AG20443 (cell line): ENCODE results near the gene PRSS8.
"Not testable (repeated sequence)": the region's sequence is repeated elsewhere in the genome, so short reads cannot be mapped to it uniquely, and the experiment has no call there.

Source experiments
- DNase-seq: peaks from one replicate; pipeline ENCODE4 v3.0.0; 2012; ENCODE audit warnings: low spot score, mixed read lengths

The PRSS8 gene

DNA sequence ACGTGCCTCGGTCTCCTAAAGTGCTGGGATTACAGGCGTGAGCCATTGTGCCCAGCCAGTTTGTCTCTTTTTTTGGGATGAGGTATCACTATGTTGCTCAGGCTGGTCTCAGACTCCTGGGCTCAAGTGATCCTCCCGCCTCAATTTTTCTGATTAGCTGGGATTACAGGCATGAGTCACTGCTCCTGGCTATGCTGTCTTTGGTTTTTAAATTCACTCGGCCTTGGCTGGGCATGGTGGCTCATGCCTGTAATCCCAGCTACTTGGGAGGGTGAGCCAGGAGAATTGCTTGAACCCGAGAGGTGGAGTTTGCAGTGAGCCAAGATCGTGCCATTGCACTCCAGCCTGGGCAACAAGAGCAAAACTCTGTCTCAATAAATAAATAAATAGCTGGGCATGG lies 8.9 kb upstream of the PRSS8 start:
- DNase-seq: not testable (repeated sequence)

DNA sequence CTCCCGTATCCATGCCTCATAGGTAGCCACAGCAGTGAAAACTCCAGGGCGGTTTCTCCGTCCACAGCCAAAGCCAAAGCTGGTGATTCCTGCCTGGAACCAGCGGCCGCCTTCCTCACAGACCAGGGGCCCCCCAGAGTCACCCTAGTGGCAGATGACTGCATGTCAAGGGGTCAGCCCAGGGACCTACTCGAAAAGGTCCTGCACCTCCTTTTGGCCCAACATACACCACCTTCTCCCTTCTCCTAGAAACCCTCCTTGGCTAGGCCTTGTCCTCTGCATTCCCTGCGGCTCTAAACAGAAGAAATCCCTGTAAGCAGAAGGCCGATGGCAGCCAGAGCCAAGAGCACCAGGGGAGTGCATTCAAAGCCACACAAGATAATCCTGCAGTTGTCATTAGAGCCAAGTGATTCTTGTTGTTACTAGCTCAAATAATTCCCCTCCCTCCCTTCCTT lies 8.2 kb upstream of the PRSS8 start:
- no peak for DNase-seq

DNA sequence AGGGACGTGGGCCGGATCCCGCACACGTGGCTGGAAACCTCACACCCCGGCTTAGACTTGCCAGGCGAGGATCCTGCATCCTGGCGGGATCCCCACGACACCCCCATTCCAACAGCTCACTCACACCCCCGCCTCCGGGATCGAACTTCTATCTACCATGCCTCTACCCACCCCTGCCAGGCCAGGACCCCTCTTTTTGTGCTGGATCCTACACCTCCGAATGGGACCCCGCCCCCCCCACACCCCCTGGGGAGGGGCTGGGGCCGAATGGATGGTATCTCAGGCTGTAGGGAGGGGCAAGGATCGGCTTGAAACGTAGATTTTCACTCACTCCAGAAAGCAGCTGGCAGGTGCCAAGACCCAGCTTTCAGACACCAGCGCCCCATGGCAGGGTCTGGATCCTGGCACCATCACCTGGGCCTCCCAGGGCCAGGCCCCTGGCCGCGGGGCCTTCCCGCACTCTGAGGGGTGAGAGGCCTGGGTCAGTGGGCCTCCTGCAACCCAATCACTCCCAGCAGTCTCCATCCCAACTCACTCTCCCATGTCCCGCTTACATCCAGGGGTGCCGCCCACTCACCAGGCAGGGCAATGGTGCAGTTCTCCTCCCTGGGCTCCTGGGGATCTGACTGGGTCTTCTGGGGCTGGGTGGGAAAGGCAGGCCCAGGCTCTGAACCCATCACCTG lies 7.6 kb upstream of the PRSS8 start:
- no peak for DNase-seq

DNA sequence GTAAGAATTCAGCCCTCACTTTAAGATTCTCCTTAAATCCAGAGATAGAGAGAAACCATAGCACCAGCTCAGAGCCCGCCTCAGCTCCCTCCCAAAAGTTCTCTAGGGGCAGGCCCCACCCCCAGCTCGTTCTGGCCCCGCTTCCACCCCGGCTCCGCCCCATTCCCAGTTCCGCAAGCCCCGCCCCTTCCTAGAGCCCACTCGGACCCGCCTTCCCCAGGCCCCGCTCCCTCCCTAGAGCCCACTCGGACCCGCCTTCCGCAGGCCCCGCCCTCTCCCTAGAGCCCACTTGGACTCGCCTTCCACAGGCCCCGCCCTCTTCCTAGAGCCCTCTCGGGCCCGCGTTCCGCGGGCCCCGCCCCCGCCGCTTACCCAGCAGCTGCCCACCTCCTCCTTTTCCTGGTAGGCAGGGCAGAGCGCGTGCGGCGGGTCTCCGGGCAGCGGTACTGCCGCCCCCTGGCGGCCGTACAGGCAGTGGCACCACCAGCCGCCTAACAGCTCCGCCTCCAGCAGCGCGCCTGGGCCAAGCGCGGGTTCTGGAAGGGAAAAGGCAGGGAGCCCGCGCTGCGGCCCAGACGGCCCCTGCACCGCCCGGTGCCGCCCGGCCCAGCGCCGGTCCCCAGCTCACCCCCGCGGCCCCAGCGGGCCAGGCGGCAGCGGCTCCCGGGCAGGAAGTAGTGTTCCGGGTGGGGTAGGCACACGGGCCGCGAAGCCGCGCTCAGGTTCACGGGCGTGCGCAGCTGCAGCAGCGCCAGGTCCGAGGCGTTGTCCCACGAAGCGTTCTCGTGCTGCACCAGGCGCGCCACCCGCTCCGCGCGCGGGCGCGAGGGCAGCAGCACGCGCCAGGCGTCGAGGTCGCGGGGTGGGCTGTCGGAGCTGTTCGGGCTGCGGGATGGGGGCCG lies 6.8 kb upstream of the PRSS8 start:
- peak; percentile 100 for DNase-seq

DNA sequence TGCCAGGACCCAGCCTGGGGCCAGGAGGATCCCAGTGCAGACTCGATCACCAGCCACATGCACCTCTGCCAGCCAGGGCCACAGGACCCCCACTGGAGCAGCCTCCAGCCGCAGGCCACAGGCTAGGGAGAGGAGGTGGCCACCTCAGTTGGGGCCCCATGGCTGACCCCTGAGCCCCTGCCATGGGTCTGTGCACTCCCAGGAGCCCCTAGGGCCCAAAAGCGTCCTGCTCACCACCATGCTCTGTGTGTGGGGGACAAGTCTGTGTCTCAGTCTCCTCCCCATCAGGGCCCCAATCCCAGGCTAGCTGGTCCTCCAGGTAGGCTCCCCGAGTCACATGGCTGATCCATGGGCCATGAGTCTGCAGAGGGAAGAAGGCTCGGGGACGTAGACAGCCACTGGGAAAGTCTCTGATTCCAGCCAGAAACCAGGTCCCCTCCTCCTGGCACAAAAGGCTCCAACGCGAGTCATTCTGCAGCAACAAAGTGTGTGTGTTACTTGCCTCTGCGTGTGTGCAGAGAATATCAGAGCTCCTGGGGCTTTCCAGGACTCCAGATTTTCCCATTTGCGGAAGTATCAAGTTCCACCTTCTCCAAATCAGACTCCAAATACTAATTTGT lies 6.1 kb upstream of the PRSS8 start:
- peak; percentile 65 for DNase-seq

DNA sequence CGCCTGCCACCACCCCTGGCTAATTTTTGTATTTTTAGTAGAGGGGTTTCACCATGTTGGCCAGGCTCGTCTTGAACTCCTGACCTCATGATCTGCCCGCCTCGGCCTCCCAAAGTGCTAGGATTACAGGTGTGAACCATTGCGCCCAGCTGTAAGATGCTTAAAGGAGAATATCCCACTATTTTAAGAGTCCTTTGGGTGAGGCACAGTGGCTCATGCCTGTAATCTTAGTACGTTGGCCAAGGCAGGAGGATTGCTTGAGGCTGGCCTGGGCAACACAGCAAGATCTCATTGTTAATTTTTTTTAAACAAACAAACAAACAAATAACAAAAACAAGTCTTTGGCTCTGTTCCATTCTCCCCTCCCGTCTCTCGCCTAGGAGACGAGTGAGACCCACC lies 5.5 kb upstream of the PRSS8 start:
- not testable (repeated sequence) for DNase-seq

DNA sequence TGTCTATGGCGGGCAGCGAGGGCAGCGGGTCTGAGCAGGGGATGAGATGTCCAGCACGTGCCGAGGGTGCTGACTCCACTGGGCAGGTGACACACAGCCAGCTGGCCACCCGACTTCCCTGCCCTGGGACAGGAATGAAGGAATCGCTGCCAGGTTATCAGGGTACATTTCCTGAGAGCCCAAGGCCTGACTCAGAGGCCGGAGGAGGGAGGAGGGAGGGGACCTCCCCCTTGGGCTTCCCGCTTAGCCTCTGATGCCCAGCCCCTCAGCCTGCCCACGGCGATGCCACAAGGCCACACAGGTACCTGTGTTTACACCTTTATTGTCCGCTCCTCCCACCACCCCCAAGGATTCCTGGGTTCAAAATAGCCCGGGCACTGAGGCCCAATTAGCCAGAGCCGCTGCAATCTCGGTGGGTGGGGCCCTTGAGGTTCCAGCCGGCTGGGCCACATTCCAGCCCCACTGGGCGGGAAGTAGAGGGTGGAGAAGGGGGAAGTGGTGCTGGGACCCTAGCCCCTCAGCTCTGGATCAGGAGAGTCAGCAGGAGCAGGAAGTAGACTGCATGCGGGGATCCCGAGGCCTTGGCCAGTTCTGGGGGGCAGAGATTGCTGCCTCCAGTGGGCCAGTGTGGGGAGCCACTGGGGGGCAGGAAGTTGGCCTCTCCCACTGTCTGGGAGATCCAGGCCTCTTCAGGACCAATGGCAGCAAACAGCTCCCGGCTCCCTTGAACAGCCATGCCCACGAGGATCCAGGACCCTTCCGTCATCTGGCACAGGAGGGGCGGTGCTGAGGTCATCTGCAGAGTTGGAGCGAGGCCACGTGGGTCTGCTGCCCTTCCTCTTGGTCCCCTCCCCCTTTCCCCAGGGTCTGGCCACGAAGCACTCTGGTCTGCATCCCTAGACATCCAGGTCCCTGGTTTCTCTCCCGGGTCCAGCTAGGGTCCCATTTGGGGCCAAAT lies 3.4 kb upstream of the PRSS8 start:
- peak; percentile 66 for DNase-seq

DNA sequence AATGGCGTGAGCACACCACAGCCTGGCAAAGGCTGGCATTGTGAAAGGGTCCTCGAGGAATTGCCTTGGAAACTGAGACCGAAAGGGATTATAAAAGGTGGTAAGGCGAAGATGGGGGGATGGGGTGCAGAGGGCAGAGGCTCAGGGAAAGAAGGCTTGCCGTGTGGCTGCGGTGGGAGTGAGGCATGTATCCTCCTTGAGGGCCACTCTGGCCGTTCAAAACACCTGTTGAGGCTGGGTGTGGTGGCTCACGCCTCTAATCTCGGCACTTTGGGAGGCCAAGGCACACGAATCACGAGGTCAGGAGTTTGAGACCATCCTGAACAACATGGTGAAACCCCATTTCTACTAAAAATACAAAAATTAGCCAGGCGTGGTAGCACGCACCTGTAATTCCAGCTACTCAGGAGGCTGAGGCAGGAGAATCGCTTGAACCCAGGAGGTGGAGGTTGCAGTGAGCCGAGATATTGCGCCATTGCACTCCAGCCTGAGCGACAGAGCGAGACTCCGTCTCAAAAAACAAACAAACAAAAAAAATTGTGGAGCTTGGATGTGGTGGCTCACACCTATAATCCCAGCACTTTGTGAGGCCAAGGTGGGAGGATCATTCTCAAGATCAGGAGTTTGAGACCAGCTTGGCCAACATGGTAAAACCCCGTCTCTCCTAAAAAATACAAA lies 1.4 kb upstream of the PRSS8 start:
- not testable (repeated sequence) for DNase-seq

DNA sequence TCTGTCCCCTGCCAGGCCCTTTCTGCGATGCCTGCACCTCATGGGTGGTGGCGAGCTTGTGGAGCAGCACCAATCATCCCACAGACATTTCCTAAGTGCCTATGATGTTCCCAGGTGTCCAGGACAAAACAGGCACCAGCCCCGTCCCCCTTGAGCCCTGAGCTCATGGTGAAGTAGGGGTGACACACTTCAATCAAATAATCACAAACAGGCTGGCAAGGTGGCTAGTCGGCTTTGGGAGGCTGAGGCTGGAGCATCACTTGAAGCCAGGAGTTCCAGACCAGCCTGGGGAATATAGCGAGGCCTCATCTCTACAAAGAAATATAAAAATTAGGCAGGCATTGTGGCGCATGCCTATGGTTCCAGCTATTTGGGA lies 748 bp upstream of the PRSS8 start:
- DNase-seq: no peak

DNA sequence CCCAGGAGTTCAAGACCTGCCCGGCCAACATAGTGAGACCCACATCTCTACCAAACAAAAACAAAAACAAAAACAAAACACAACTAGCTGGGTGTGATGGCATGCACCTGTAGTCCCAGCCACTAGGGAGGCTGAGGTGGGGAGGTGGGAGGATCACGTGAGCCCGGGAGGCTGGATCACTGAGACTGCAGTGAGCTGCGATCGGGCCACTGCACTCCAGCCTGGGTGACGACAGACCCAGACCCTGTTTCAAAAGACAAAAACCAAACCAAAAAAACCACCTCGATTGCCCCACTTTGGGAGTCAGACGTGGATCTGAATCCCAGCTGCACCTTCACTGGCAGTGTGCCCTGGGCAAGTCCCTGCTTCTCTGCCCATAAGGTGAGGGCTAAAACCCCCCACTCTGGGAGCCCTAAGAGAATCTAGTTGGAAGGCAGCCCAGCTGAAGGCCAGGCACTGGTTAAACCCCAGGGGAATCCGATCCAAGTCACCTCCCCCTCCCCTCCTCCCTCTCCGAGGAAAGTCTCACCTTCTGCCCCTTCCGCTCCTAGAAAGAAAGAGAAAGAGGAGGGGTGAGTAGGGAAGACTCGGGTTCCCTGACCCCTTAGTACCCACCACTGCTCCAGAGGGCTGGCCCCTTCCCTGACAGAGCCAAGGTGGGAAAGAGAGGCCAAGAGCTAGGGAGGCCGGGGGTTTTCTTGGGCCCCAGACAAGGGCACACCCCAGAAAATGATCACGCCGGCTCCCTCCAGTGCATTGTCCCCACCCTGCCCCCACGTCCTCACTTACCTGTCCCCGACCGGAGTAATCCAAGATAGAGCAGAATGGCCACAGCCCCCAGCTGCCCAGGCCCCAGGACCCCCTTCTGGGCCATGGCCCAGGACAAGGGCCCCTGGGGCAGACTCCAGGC lies 647 bp downstream of the PRSS8 start:
- DNase-seq: no peak

DNA sequence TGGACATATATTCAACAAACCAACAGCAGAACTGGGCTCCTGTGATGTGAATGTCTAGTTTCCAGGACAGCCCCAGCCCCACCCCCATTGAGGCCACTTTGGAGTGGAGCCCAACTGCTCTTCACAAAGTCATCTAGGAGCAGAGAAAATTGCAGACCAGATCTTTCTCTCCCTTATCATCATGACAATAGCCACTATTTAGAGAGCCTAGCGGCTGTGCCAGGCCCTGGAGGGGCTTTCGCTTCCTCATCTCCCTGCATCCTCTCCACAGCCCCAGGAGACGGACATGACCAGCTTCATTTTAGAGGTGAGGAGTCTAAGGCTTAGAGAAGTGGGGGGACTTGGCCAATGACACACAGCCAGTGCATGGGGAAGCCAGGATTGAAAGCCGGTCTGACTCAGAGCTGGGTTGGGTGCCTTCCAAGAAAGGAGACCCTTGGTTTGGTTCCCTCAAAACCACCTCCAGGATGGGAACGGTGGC lies 1.4 kb downstream of the PRSS8 start:
- no peak for DNase-seq

DNA sequence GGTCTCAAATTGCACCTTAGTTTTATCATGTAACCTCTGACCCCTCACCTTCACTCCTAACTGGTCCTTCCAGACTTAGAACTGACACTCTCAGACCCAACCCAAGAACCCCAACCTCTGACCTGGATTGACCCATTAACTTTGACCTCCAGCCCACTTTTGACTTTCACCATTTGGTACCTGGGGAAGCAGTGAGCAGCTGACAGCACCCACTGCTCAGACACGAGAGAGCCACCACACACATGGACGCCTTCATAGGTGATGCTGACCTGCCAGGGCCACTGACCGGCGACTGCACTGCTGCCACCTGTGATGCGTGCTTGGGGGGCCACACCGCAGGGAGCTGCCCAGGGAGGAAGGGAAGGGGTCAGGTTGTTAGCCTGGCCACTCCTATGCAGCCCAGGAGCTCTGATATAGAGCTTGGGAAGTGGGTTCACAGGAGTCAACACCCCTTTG lies 2.5 kb downstream of the PRSS8 start:
- DNase-seq: no peak

DNA sequence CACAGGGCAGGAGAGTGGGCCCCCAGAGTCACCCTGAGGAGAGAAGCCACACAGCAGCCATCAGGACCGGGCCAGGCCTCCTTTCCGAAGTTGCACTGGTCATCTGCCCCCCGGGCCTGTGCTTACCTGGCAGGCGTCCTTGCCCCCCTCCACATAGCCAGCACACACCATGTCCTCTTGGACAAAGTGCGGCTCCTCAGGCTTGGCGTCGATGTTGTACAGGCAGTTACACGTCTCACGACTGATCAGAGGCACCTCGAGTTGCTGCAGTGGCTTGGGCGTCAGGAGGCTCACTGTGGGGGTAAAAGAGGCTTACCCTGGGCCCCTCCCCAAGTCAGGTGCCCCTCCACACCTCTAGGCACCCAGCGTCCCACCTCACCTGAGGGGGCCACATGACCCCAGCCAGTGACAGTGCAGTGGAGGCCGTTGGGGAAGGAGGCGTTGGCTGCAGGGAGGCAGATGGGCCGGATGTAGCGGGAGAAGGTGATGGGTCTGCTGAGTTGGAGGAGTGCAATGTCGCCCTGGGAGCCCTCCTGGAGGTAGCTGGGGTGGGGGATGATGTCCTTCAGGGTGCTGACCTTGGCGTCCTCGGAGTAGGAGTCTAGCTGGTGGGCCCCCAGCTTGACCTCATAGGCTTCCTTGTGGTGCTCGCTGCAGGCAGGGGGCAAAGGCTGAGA lies 3.1 kb downstream of the PRSS8 start:
- no peak for DNase-seq

DNA sequence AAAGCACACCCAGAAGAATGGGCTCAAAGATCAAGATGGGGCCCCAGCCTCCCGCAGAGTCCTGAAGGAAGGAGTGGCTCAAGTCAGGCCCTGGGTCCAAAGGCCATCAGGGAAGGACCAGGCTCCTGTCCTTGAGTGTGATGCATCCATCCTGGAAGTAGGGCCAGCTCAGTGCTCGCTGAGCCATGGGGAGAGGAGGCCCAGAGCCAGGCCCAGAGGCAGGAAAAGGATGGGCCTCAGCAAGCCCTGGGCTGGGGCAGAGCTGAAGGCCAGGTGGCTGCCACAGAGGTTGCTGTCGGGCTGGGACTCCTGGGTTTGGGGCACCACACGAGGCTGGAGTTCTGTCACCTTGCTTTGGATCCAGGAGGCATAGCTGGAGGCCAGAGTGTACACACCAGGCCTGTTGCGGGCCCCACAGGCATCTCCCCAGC lies 3.7 kb downstream of the PRSS8 start:
- DNase-seq: no peak

DNA sequence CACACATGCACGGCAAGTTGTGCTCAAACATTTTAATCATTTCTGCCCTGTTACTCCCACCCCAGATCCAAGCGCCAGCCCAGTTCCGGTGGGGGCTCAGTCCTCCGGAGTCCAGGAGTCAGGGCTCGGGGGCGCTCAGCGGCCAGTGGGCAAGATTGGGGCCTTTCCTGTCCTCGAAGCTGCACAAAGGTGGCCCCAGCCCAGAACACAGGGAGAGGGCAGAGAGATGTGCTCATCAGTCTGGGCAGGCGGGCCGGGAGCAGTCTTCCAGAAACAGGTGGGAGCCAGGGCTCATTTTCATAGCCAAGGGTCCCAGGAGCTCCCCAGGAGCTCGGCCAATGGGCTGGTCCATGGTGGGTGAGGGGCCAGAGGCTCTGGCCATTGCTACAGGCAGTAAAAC lies 4.1 kb downstream of the PRSS8 start:
- no peak for DNase-seq

DNA sequence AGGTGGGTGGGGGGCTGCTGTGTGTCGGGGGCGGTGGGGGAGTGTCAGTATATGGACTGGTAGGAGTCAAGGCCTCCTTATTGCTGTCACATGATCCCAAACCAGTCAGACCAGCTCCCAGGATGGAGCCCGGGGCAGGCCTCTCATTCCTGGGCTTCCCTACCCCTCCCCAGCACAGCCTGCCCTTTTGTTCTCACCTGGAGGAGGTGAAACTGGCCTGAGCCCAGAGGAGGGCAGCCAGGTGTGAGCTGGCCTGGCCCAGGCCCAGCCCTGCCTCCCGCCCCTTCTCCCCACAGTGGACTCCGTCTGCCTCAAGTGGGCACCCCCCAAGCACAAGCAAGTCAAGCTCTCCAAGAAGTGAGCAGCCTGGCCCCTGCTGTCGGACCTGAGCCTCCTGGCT lies 4.6 kb downstream of the PRSS8 start:
- DNase-seq: no peak

DNA sequence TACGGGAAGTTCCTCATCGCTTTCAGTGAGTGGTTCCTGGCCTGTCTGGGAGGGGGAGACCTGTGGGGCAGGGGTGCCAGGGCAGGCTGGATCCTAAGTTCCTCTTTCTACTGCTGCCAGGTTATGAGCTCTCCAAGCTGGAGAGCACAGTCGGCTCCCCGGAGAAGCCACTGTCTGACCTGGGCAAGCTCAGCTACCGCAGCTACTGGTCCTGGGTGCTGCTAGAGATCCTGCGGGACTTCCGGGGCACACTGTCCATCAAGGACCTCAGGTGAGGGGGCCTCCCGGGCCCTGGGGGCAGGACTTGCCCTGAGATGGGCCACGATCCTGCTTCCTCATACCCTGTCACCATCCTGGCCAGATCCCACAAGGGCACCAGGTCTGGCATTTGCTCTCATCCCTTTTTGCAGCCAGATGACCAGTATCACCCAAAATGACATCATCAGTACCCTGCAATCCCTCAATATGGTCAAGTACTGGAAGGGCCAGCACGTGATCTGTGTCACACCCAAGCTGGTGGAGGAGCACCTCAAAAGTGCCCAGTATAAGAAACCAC lies 5.1 kb downstream of the PRSS8 start:
- no peak for DNase-seq

DNA sequence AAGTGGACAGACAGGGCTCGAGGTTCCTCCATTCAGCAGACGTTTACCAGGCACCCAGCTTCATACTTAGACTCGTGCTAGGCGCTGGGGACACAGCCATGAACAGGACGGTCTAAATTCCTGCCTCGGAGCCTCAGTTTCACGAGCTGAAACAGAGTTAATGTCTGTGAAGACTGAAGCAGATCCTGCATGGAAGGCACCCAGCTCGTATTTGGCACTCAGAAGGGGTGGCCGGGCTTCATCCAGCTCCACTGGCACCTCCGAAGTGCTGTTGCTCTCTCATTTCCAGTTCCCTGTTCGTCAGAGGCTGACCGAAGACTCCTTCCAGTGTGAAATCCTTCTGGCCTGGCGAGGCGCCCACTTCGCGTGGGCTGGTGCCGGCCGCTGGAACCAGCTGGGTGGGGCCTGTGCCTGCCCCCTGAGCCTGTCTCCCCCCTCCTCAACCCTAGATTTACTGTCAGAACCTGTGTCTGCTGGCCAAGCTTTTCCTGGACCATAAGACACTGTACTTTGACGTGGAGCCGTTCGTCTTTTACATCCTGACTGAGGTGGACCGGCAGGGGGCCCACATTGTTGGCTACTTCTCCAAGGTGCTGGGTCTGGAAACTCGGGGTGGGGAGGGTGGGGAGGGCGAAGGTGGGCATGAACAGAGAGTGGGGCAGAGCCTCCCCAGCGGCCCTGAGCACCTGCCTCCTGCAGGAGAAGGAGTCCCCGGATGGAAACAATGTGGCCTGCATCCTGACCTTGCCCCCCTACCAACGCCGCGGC lies 5.8 kb downstream of the PRSS8 start:
- DNase-seq: no peak
